Neural cell (in vitro differentiated cells): ENCODE results near the gene MYOF. TPM values are rescaled to one million over a fixed set of nuclear protein-coding genes. Genes with fewer than 3 reads are reported as not detected.

Experiments used
- H2AFZ ChIP-seq: fragments of 200-600, 300-800 bp; sonication (generic), shearing (Covaris generic); 2 replicates; pipeline ENCODE4 v1.6.0; 2014; ENCODE audit warnings: low read depth, mild to moderate bottlenecking, antibody characterized with exemption, low read length, moderate library complexity
- H3F3A ChIP-seq: fragments of 200-600 bp; shearing (Covaris generic); 2 replicates; pipeline ENCODE4 v1.6.1; 2016; ENCODE audit warnings: mild to moderate bottlenecking, moderate library complexity, mixed read lengths, antibody characterized with exemption, low read length; ENCODE audit not compliant: insufficient read depth, poor library complexity, severe bottlenecking
- H3K27ac ChIP-seq: fragments of 200-600, 300-800 bp; sonication (generic), shearing (Covaris generic); 2 replicates; pipeline ENCODE4 v1.5.1; 2014; ENCODE audit warnings: mild to moderate bottlenecking, low read length, moderate library complexity
- H3K27me3 ChIP-seq: fragments of 300-800, 200-600 bp; sonication (generic), shearing (Covaris generic); 2 replicates; pipeline ENCODE4 v1.6.0; 2014; ENCODE audit warnings: mild to moderate bottlenecking, low read depth, low read length, moderate library complexity; ENCODE audit not compliant: insufficient read depth
- H3K36me3 ChIP-seq: fragments of 300-800, 200-600 bp; sonication (generic), shearing (Covaris generic); 2 replicates; pipeline ENCODE4 v1.5.1; 2014; ENCODE audit warnings: mild to moderate bottlenecking, antibody characterized with exemption, low read length, moderate library complexity; ENCODE audit not compliant: insufficient read depth
- H3K4me2 ChIP-seq: fragments of 300-800, 200-600 bp; sonication (generic), shearing (Covaris generic); 2 replicates; pipeline ENCODE4 v1.6.0; 2014; ENCODE audit warnings: mild to moderate bottlenecking, low read length
- H3K4me3 ChIP-seq: fragments of 300-800, 200-600 bp; sonication (generic), shearing (Covaris generic); 2 replicates; pipeline ENCODE4 v1.5.1; 2014; ENCODE audit warnings: mild to moderate bottlenecking, low read length, moderate library complexity
- H3K79me2 ChIP-seq: fragments of 200-600 bp; shearing (Covaris generic); replicated peaks from 2 replicates; pipeline ENCODE4 v1.6.0; 2014; ENCODE audit warnings: mild to moderate bottlenecking, low read length, moderate library complexity; ENCODE audit not compliant: insufficient read depth
- H3K9ac ChIP-seq: fragments of 300-800, 200-600 bp; sonication (generic), shearing (Covaris generic); 2 replicates; pipeline ENCODE4 v1.6.1; 2016; ENCODE audit warnings: mild to moderate bottlenecking, low read length, mixed read lengths
- H3K9me2 ChIP-seq: fragments of 200-600 bp; shearing (Covaris generic); 2 replicates; pipeline ENCODE4 v1.6.1; 2016; ENCODE audit warnings: mild to moderate bottlenecking, low read length, mixed read lengths; ENCODE audit not compliant: insufficient read depth
- H3K9me3 ChIP-seq: fragments of 200-600, 300-800 bp; sonication (generic), shearing (Covaris generic); 2 replicates; pipeline ENCODE4 v1.6.1; 2016; ENCODE audit warnings: mild to moderate bottlenecking, mixed run types, low read length, moderate library complexity, mixed read lengths
- H4K20me1 ChIP-seq: fragments of 200-600 bp; shearing (Covaris generic); 2 replicates; pipeline ENCODE4 v1.6.1; 2016; ENCODE audit warnings: mild to moderate bottlenecking, mixed run types; ENCODE audit not compliant: insufficient read depth
- CTCF ChIP-seq: fragments of 450-650 bp; IDR thresholded peaks from 2 replicates; pipeline ENCODE4 v1.5.1; 2014; ENCODE audit warnings: antibody characterized with exemption, mild to moderate bottlenecking, moderate library complexity; ENCODE audit not compliant: poor library complexity, severe bottlenecking
- EP300 ChIP-seq: fragments of 450-650 bp; conservative IDR thresholded peaks from 2 replicates; pipeline ENCODE4 v1.6.1; 2014; ENCODE audit warnings: antibody characterized with exemption, mild to moderate bottlenecking, moderate library complexity; ENCODE audit not compliant: poor library complexity, severe bottlenecking
- EZH2 ChIP-seq: fragments of 200-600, 300-800 bp; shearing (Covaris generic), sonication (generic); IDR thresholded peaks from 2 replicates; pipeline ENCODE4 v1.6.1; 2014; ENCODE audit warnings: antibody characterized with exemption, low read length, borderline replicate concordance, mild to moderate bottlenecking; ENCODE audit not compliant: insufficient read depth, poor library complexity, severe bottlenecking
- MXI1 ChIP-seq: fragments of 450-650 bp; conservative IDR thresholded peaks from 2 replicates; pipeline ENCODE4 v1.6.1; 2014; ENCODE audit warnings: antibody characterized with exemption, mild to moderate bottlenecking; ENCODE audit not compliant: poor library complexity, severe bottlenecking
- POLR2AphosphoS5 ChIP-seq: IDR thresholded peaks from 2 replicates; pipeline ENCODE4 v1.6.1; 2012
- RAD21 ChIP-seq: fragments of 450-650 bp; conservative IDR thresholded peaks from 2 replicates; pipeline ENCODE4 v1.6.1; 2014; ENCODE audit warnings: antibody characterized with exemption, mild to moderate bottlenecking, moderate library complexity
- REST ChIP-seq: IDR thresholded peaks from 2 replicates; pipeline ENCODE4 v1.6.1; 2012; ENCODE audit warnings: borderline replicate concordance
- SMC3 ChIP-seq: fragments of 450-650 bp; conservative IDR thresholded peaks from 2 replicates; pipeline ENCODE4 v1.6.1; 2014; ENCODE audit warnings: antibody characterized with exemption, mild to moderate bottlenecking, moderate library complexity; ENCODE audit not compliant: poor library complexity
- TAF1 ChIP-seq: IDR thresholded peaks from 2 replicates; pipeline ENCODE4 v1.6.1; 2012; ENCODE audit warnings: low read depth
- polyA plus RNA-seq: library from polyadenylated mRNA; depleted of rRNA; stranded (reverse); fragments of >200 nt; gene quantifications from 2 replicates; pipeline ENCODE4 v1.2.3, GENCODE V29; 2014

Gene MYOF
- polyA plus RNA-seq, 1 donor from 2014 or later, result 0.47 TPM

DNA sequence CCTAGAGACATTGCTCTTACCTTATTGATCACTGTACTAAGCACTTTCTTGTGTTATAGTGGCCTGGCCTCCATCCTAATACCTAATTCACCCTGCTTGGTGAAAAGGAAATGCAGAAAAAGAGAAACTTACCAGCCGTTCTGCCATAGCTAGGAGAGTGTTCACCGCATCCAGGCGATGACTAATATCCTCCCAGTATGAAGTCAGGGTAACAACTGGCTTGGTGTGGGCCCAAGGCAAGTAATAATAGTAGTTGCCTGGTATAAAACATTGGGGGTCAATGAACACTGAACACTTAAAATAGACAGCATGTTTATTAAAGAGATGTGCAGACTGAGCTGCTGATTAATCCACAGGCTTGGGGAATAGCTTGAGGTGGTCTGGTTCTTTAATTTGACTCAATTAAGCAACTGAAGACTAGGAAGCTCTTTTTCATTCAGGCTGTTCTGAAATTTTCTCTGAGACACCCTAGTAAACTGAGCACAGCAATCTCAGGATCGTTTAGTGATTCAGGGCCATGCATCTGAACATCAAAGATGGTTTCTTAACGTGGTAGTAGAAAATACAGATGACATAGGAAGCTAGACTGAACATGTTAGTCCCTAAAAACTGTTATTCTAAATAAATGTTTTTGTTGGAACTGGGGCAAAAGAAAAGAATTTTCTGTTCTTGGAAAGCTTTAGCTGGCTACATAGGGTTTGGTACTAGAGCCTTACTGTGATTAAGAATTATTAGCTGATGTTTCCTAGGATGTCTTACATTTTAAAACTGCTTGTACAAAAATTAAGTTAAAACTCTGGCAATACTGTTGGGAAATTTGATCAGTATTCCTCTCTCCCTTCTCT is 102.2 kb downstream of the MYOF start:
- no peak overlapping the region for H3K4me3 ChIP-seq
- H3K9me2 ChIP-seq, result no peaks in the 10 kb centered on the region
- H3K4me2 ChIP-seq, result no peak overlapping the region
- no peak overlapping the region for H3K27ac ChIP-seq
- H4K20me1 ChIP-seq, result no peaks in the 10 kb centered on the region
- no peaks in the 10 kb centered on the region for H3K36me3 ChIP-seq
- no peaks in the 10 kb centered on the region for H3K79me2 ChIP-seq
- H2AFZ ChIP-seq, result no peak overlapping the region
- no peaks in the 10 kb centered on the region for H3K9me3 ChIP-seq
- H3K9ac ChIP-seq, result no peak overlapping the region
- H3F3A ChIP-seq, result no peaks in the 10 kb centered on the region
- no peaks in the 10 kb centered on the region for H3K27me3 ChIP-seq
- TF ChIP-seq POLR2AphosphoS5, result no peak
- TF ChIP-seq RAD21, result no peak
- TF ChIP-seq MXI1, result no peak
- no peak for TF ChIP-seq SMC3
- TF ChIP-seq TAF1, result no peak
- no peak for TF ChIP-seq EP300
- no peak for TF ChIP-seq EZH2
- TF ChIP-seq CTCF, result no peak
- TF ChIP-seq REST, result no peak

GRCh38 chr10:93378997-93379730 is 103.0 kb downstream of the MYOF start:
- H3K4me2 ChIP-seq, result no peak overlapping the region
- H3F3A ChIP-seq, result no peaks in the 10 kb centered on the region
- no peak overlapping the region for H3K9ac ChIP-seq
- H3K36me3 ChIP-seq, result no peaks in the 10 kb centered on the region
- no peaks in the 10 kb centered on the region for H3K79me2 ChIP-seq
- H3K9me3 ChIP-seq, result no peaks in the 10 kb centered on the region
- H3K4me3 ChIP-seq, result no peak overlapping the region
- H3K27ac ChIP-seq, result no peak overlapping the region
- no peak overlapping the region for H2AFZ ChIP-seq
- H4K20me1 ChIP-seq, result no peaks in the 10 kb centered on the region
- no peaks in the 10 kb centered on the region for H3K9me2 ChIP-seq
- H3K27me3 ChIP-seq, result no peaks in the 10 kb centered on the region
- no peak for TF ChIP-seq POLR2AphosphoS5
- no peak for TF ChIP-seq RAD21
- no peak for TF ChIP-seq EP300
- TF ChIP-seq CTCF, result no peak
